NCI-H510A (cell line): ENCODE data around the gene CMIP.

Source experiments
- DNase-seq: peaks from one replicate; lab custom pipeline; 2025; lab: John Stamatoyannopoulos, UW

The CMIP gene

GRCh38 chr16:81624760-81625543 lies 180.3 kb downstream of the CMIP start:
- no peak for DNase-seq

- no peak for DNase-seq
Measured at GRCh38 chr16:81625544-81626153, 181.0 kb downstream of the CMIP start.

GRCh38 chr16:81626181-81626674 lies 181.6 kb downstream of the CMIP start:
- no peak for DNase-seq

GRCh38 chr16:81627024-81627423 lies 182.4 kb downstream of the CMIP start:
- no peak for DNase-seq

GRCh38 chr16:81627729-81628244 lies 183.2 kb downstream of the CMIP start:
- DNase-seq = no peak

- DNase-seq = no peak
Measured at GRCh38 chr16:81629034-81629802, 184.6 kb downstream of the CMIP start.

GRCh38 chr16:81629896-81630634 lies 185.5 kb downstream of the CMIP start:
- DNase-seq = no peak

GRCh38 chr16:81630635-81631031 lies 186.0 kb downstream of the CMIP start:
- DNase-seq = no peak

- no peak for DNase-seq
Measured at GRCh38 chr16:81632392-81633146, 188.0 kb downstream of the CMIP start.

GRCh38 chr16:81633147-81633619 lies 188.6 kb downstream of the CMIP start:
- DNase-seq = no peak

GRCh38 chr16:81633680-81634379 lies 189.2 kb downstream of the CMIP start:
- no peak for DNase-seq

- no peak for DNase-seq
Measured at GRCh38 chr16:81634380-81635062, 189.9 kb downstream of the CMIP start.

GRCh38 chr16:81635063-81635937 lies 190.7 kb downstream of the CMIP start:
- DNase-seq = no peak

- DNase-seq = no peak
Measured at GRCh38 chr16:81636298-81636993, 191.8 kb downstream of the CMIP start.

- DNase-seq = no peak
Measured at GRCh38 chr16:81637336-81638235, 193.0 kb downstream of the CMIP start.

GRCh38 chr16:81638286-81638945 lies 193.8 kb downstream of the CMIP start:
- no peak for DNase-seq
